ENCODE results near the gene DLGAP1. TPM values are rescaled to one million over a fixed set of nuclear protein-coding genes. Genes with fewer than 3 reads are reported as not detected.

Gene DLGAP1
- total and polyA plus RNA-seq, 4 donors = 0.54 to 11.8 (median 3.1) TPM

- no peak for TF ChIP-seq CTCF (IDR thresholded peaks at IDR 0.05; ENCODE audit: control extremely low read depth, extremely low read depth)
- Histone ChIP-seq H3K9me3 (ENCODE audit: control insufficient read depth in 4 of 4, insufficient read depth in 3 of 4, low read length in 3 of 4) (no peaks in the 10 kb centered on the region), H3K27ac (ENCODE audit: low read depth in 1 of 2, low read length in 1 of 2) (peak overlapping the region in 1 of 2 donors; percentile 61), H3K4me3 (no peak overlapping the region), H3K27me3 (ENCODE audit: control insufficient read depth in 3 of 3, insufficient read depth in 3 of 3, low read length in 2 of 3) (no peaks in the 10 kb centered on the region), H3K4me1 (ENCODE audit: control insufficient read depth in 5 of 5, insufficient read depth in 5 of 5, low read length in 5 of 5) (peaks cover 0 to 8% (median 0%) of the 10 kb centered on the region in 5 donors), H3K9ac (ENCODE audit: insufficient read depth in 1 of 2, low read length in 2 of 2) (no peak overlapping the region), H3K36me3 (ENCODE audit: control insufficient read depth in 4 of 4, insufficient read depth in 4 of 4, low read length in 4 of 4) (peaks cover 0 to 3% (median under 1%) of the 10 kb centered on the region in 4 donors)
- ATAC-seq (ENCODE audit: insufficient read depth, low FRiP score) (no peak), DNase-seq (no peak)
- WGBS, 2 donors = 16 to 22% methylated on average over 2 of the region's 2 CpGs
Observed at GRCh38 chr18:3466872-3467271, 988.2 kb downstream of the DLGAP1 start.

- H3K27me3 ChIP-seq (ENCODE audit: control insufficient read depth in 3 of 3, insufficient read depth in 3 of 3, low read length in 2 of 3) = no peaks in the 10 kb centered on the region
- peaks cover 0 to 8% (median 0%) of the 10 kb centered on the region in 5 donors for H3K4me1 ChIP-seq (ENCODE audit: control insufficient read depth in 5 of 5, insufficient read depth in 5 of 5, low read length in 5 of 5)
- H3K9me3 ChIP-seq (ENCODE audit: control insufficient read depth in 4 of 4, insufficient read depth in 3 of 4, low read length in 3 of 4) = peaks cover 0 to under 1% (median 0%) of the 10 kb centered on the region in 4 donors
- no peak overlapping the region for H3K9ac ChIP-seq (ENCODE audit: insufficient read depth in 1 of 2, low read length in 2 of 2)
- no peak overlapping the region for H3K27ac ChIP-seq (ENCODE audit: low read depth in 1 of 2, low read length in 1 of 2)
- no peak for ATAC-seq (ENCODE audit: insufficient read depth, low FRiP score)
- H3K4me3 ChIP-seq = no peak overlapping the region
- 43 to 49% methylated on average over 5 of the region's 5 CpGs for WGBS, 2 donors
- no peak for TF ChIP-seq CTCF (IDR thresholded peaks at IDR 0.05; ENCODE audit: control extremely low read depth, extremely low read depth)
- H3K36me3 ChIP-seq (ENCODE audit: control insufficient read depth in 4 of 4, insufficient read depth in 4 of 4, low read length in 4 of 4) = peaks cover 0 to 5% (median 2%) of the 10 kb centered on the region in 4 donors
- peak in 2 of 3 donors; percentile 69 to 86 for DNase-seq
Observed at GRCh38 chr18:3466045-3466444, 989.1 kb downstream of the DLGAP1 start.

- no peak overlapping the region for H3K9ac ChIP-seq (ENCODE audit: insufficient read depth in 1 of 2, low read length in 2 of 2)
- WGBS, 2 donors = 84 to 85% methylated on average over 2 of the region's 2 CpGs
- H3K4me3 ChIP-seq = no peak overlapping the region
- H3K27me3 ChIP-seq (ENCODE audit: control insufficient read depth in 3 of 3, insufficient read depth in 3 of 3, low read length in 2 of 3) = no peaks in the 10 kb centered on the region
- H3K4me1 ChIP-seq (ENCODE audit: control insufficient read depth in 5 of 5, insufficient read depth in 5 of 5, low read length in 5 of 5) = peaks cover 0 to 17% (median 4%) of the 10 kb centered on the region in 5 donors
- peaks cover 0 to 4% (median 0%) of the 10 kb centered on the region in 4 donors for H3K9me3 ChIP-seq (ENCODE audit: control insufficient read depth in 4 of 4, insufficient read depth in 3 of 4, low read length in 3 of 4)
- peaks cover 0 to 21% (median 16%) of the 10 kb centered on the region in 4 donors for H3K36me3 ChIP-seq (ENCODE audit: control insufficient read depth in 4 of 4, insufficient read depth in 4 of 4, low read length in 4 of 4)
- TF ChIP-seq CTCF (IDR thresholded peaks at IDR 0.05; ENCODE audit: control extremely low read depth, extremely low read depth) = no peak
- ATAC-seq (ENCODE audit: insufficient read depth, low FRiP score) (no peak), DNase-seq (no peak)
- no peak overlapping the region for H3K27ac ChIP-seq (ENCODE audit: low read depth in 1 of 2, low read length in 1 of 2)
Observed at GRCh38 chr18:3463051-3463450, 992.1 kb downstream of the DLGAP1 start.

- peaks cover 0 to 4% (median 0%) of the 10 kb centered on the region in 4 donors for H3K9me3 ChIP-seq (ENCODE audit: control insufficient read depth in 4 of 4, insufficient read depth in 3 of 4, low read length in 3 of 4)
- H3K9ac ChIP-seq (ENCODE audit: insufficient read depth in 1 of 2, low read length in 2 of 2) = no peak overlapping the region
- H3K4me3 ChIP-seq = no peak overlapping the region
- peaks cover 5 to 30% (median 20%) of the 10 kb centered on the region in 4 donors for H3K36me3 ChIP-seq (ENCODE audit: control insufficient read depth in 4 of 4, insufficient read depth in 4 of 4, low read length in 4 of 4)
- no peak for TF ChIP-seq CTCF (IDR thresholded peaks at IDR 0.05; ENCODE audit: control extremely low read depth, extremely low read depth)
- no peak for ATAC-seq (ENCODE audit: insufficient read depth, low FRiP score)
- WGBS, 2 donors = 97 to 98% methylated on average over 5 of the region's 5 CpGs
- no peaks in the 10 kb centered on the region for H3K27me3 ChIP-seq (ENCODE audit: control insufficient read depth in 3 of 3, insufficient read depth in 3 of 3, low read length in 2 of 3)
- no peak for DNase-seq
- peaks cover 0 to 20% (median 1%) of the 10 kb centered on the region in 5 donors for H3K4me1 ChIP-seq (ENCODE audit: control insufficient read depth in 5 of 5, insufficient read depth in 5 of 5, low read length in 5 of 5)
- H3K27ac ChIP-seq (ENCODE audit: low read depth in 1 of 2, low read length in 1 of 2) = no peak overlapping the region
Observed at GRCh38 chr18:3461704-3462103, 993.4 kb downstream of the DLGAP1 start.

All from lung (tissue), 12 donors.